ENCODE results near the gene DNAJB9. TPM values are rescaled to one million over a fixed set of nuclear protein-coding genes. Genes with fewer than 3 reads are reported as not detected.

Gene DNAJB9
- total and polyA plus RNA-seq, 10 of the 15 experiments (the other 5 are each of a cell fraction or from before 2014, with no cell fraction given), result 4.5 to 20.9 (median 8.8) TPM

- Histone ChIP-seq H3K36me3 (ENCODE audit: control insufficient read depth in 2 of 2, insufficient read depth in 2 of 2, low read length in 1 of 2) (no peaks in the 10 kb centered on the region), H3K27me3 (replicated peaks in 1 of 2; ENCODE audit: control insufficient read depth in 2 of 2, insufficient read depth in 2 of 2, low read length in 1 of 2) (no peaks in the 10 kb centered on the region), H3K4me2 (ENCODE audit: control insufficient read depth, insufficient read depth) (no peak overlapping the region), H4K20me1 (ENCODE audit: control insufficient read depth, insufficient read depth) (no peaks in the 10 kb centered on the region), H3K79me2 (ENCODE audit: control insufficient read depth, insufficient read depth, low read length) (no peaks in the 10 kb centered on the region), H3K4me1 (ENCODE audit: control insufficient read depth, insufficient read depth, low read length) (no peaks in the 10 kb centered on the region), H3K27ac (ENCODE audit: control insufficient read depth, insufficient read depth) (no peak overlapping the region), H3K9ac (ENCODE audit: control insufficient read depth, insufficient read depth, low read length) (no peak overlapping the region), H2AFZ (ENCODE audit: control insufficient read depth, low read depth, low read length) (no peak overlapping the region), H3K9me3 (replicated peaks; ENCODE audit: control insufficient read depth, insufficient read depth, low read length) (no peaks in the 10 kb centered on the region), H3K4me3 (no peak overlapping the region)
- ATAC-seq, result no peak
- CTCF ChIA-PET, result interaction anchor here (0.9 to 1.8 kb wide), 2 partner anchors 12 to 28 kb away, joined by 3 to 5 read pairs; no protein-coding TSS in a partner anchor
- POLR2A ChIA-PET, result no interaction called here
- FAIRE-seq, result no peak
- SMC1A ChIA-PET (ENCODE audit: uncharacterized antibody, unreplicated experiment), result no interaction called here
- RAD21 ChIA-PET (ENCODE audit: unreplicated experiment), result no interaction called here
- DNase-seq (ENCODE audit: low read depth, low spot score), result no peak
- TF ChIP-seq POLR2AphosphoS5 (IDR thresholded peaks at IDR 0.05; ENCODE audit: low read length) (no peak), CBX3 (IDR thresholded peaks at IDR 0.05; ENCODE audit: borderline replicate concordance, low read depth) (no peak), MTA3 (IDR thresholded peaks at IDR 0.05; ENCODE audit: borderline replicate concordance, low read length) (no peak), EGR1 (IDR thresholded peaks at IDR 0.05; ENCODE audit: borderline replicate concordance in 1 of 2, low read depth in 2 of 2, low read length in 2 of 2) (no peak), SMAD1 (IDR thresholded peaks at IDR 0.05; ENCODE audit: low read depth, partially characterized antibody) (no peak), FOXK2 (IDR thresholded peaks at IDR 0.05) (no peak), ATF7 (IDR thresholded peaks at IDR 0.05; ENCODE audit: low read depth) (no peak), GABPA (IDR thresholded peaks at IDR 0.05; ENCODE audit: low read depth) (no peak), BCL11A (IDR thresholded peaks at IDR 0.05; ENCODE audit: low read depth, low read length) (no peak), CEBPB (IDR thresholded peaks at IDR 0.05; ENCODE audit: borderline replicate concordance in 1 of 2, low read depth in 2 of 2, low read length in 2 of 2) (no peak), ASH2L (IDR thresholded peaks at IDR 0.05; ENCODE audit: borderline replicate concordance, low read depth) (no peak), ESRRA (IDR thresholded peaks at IDR 0.05; ENCODE audit: low read length) (no peak), IKZF1 (conservative IDR thresholded peaks at IDR 0.05) (no peak), YY1 (IDR thresholded peaks at IDR 0.05; ENCODE audit: low read depth, low read length) (no peak), SREBF2 (IDR thresholded peaks at IDR 0.05; ENCODE audit: low read length) (no peak), TBL1XR1 (IDR thresholded peaks at IDR 0.05; ENCODE audit: low read depth, low read length) (no peak), SREBF1 (IDR thresholded peaks at IDR 0.05; ENCODE audit: low read length) (no peak), CBX5 (IDR thresholded peaks at IDR 0.05; ENCODE audit: low read depth) (no peak), MEF2A (IDR thresholded peaks at IDR 0.05; ENCODE audit: insufficient read depth, low read depth, low read length) (no peak)
- TF ChIP-seq, protein P1, sequence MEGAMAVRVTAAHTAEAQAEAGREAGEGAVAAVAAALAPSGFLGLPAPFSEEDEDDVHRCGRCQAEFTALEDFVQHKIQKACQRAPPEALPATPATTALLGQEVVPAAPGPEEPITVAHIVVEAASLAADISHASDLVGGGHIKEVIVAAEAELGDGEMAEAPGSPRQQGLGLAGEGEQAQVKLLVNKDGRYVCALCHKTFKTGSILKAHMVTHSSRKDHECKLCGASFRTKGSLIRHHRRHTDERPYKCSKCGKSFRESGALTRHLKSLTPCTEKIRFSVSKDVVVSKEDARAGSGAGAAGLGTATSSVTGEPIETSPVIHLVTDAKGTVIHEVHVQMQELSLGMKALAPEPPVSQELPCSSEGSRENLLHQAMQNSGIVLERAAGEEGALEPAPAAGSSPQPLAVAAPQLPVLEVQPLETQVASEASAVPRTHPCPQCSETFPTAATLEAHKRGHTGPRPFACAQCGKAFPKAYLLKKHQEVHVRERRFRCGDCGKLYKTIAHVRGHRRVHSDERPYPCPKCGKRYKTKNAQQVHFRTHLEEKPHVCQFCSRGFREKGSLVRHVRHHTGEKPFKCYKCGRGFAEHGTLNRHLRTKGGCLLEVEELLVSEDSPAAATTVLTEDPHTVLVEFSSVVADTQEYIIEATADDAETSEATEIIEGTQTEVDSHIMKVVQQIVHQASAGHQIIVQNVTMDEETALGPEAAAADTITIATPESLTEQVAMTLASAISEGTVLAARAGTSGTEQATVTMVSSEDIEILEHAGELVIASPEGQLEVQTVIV (IDR thresholded peaks at IDR 0.05; ENCODE audit: borderline replicate concordance, partially characterized antibody), result no peak
- intact Hi-C loops (cut with micrococcal nuclease; ENCODE audit: unreplicated experiment) (no loop called here), in situ Hi-C loops (cut with MboI) (no loop called here)
- WGBS (ENCODE audit: insufficient coverage, insufficient replicate concordance, low lambda C conversion rate, missing lambda C conversion rate), result 21% methylated on average over 1 of the region's 3 CpGs
- no TSS peak for BruUV-seq (replicated peaks)
Measured at GRCh38 chr7:108586274-108586710, 16.6 kb downstream of the DNAJB9 start.
